Lung microvascular endothelial cell (primary cell): ENCODE measurements around the gene UBE4B. TPM values are rescaled to one million over a fixed set of nuclear protein-coding genes. Genes with fewer than 3 reads are reported as not detected.

Experiments
- DNase-seq, 2 donors: peaks; one replicate each; pipeline versions ENCODE4 v3.0.0 to v3.0.0-alpha.2; 2010; ENCODE audit warnings: low read depth in 2 of 2
- total RNA-seq: library from RNA; depleted of rRNA; stranded (reverse); fragments of >200 nt; gene quantifications from 2 replicates; pipeline ENCODE4 v1.2.1, GENCODE V29; 2014

The UBE4B gene
- total RNA-seq, 1 donor from 2014 or later, result 12.7 TPM

DNA sequence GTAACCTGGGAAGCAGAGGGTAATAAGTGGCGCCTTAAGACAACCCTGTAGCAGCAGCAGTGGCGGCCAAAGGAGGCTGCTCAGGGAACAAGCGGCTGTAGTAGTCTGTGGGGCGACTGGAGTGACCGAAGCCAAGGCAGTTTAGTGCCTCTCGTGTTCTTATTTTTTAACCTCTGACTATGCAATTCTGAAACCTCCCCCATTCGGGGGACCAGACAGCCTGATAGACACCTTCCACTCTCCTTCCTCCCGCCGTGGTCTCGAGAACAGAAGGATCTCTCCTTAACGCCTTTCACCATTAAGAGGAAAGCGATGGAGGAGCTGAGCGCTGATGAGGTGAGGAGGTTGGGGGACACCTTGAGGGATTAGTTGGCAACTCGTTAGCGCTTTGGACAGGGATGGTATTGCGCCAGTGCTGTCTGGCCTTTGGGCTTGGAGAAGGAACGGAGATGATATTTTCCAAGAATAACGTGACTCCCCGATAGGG is 644 bp downstream of the UBE4B start:
- DNase-seq, result peak; percentile 51 to 61

DNA sequence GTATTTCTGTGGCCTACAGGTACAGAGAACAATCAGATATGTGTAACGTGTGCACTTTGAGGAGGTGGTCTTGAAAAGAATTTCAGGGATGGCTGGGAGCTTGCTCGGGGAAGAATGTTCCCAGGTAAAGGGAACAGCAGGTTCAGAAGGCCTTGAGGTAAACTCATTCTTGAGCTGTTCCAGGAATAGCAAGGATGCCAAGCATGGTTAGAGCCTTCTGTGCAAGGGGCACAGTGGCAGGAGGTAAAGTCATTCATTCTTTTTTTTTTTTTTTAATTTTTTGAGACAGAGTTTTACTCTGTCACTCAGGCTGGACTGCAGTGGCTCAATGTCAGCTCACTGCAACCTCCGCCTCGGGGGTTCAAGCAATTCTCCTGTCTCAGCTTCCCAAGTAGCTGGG is 10.0 kb downstream of the UBE4B start:
- DNase-seq, result no peak

- DNase-seq, result peak in 1 of 2 donors; percentile 6
These were observed 13.0 kb downstream of the UBE4B start for GRCh38 chr1:10045480-10046355.

DNA sequence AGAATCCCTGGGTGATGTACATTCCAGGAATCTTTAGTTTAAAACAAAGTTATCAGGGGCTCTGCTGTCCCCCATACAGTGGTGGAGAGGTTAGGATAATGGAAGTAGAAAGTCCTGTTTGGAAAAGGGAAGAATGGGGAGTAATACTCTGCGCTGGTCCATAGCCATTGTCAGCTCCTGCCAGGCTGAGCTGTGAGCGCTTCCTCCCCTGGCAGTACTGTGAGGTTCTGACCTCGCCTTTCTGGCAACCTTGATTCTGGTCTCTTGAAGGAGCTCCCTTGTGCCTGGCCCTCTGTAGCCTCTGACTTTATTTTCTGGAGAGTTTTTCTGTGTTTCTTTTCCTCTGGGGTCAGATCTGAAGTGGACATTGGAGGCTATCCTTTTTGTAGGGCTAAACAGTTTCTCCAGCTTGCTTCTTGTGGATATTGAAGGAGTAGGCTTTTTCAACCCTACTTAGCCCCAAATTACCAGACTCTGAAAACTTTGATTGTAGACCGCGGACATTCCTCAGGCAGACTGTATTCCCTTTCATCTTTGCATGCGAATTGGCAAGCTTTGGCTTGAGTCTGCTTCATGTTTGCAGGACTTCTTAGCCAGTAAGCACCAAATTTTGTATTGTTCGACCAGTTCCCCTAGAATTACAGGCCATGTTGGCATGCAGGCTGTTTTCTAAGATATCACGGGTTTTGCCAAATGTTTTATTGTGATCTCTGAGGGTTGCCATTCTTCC is 13.8 kb downstream of the UBE4B start:
- DNase-seq, result peak in 1 of 2 donors; percentile 10

DNA sequence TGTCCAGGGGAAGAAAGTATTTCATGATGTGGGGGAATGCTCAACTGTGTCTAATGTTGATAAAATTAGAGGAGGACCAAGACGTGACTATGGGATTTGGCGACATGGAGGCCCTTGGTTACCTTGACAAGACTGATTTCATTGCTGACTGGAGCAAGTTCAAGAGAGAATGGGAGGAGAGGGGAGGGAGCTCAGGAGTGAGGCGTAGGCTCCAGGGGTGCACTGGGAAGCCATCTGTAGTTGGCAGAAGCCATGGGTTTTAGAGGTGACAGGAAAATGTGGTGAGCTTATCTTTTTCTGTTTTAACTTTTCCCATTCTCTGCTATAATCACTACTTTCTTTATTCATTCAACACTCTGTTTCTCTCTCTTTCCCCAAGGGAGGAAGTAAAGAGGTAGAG is 15.8 kb downstream of the UBE4B start:
- DNase-seq, result no peak

GRCh38 chr1:10050611-10051010 is 17.9 kb downstream of the UBE4B start:
- DNase-seq, result no peak

DNA sequence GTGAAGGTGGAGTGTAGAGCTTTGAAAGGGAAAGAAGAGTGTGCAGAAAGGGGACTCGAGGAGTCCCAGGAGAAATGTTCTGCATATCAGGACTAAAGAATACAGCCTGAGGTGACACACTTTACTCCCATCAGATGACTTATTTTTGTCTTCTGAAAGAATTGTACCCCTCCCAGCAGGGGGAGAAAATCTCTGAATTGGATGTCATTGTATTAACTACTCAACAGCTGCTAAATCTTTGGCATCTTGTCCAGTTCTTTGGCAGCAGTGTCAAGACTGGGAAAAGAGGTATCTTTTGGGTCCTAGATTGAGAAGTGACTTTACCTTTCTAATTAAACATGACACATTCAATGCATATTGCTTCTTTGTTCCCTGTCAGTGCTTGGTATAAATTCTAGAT is 18.9 kb downstream of the UBE4B start:
- DNase-seq, result no peak

- no peak for DNase-seq
These were observed 19.6 kb downstream of the UBE4B start for GRCh38 chr1:10052347-10052746.

GRCh38 chr1:10054465-10054864 is 21.7 kb downstream of the UBE4B start:
- DNase-seq, result no peak

GRCh38 chr1:10056599-10056987 is 23.8 kb downstream of the UBE4B start:
- no peak for DNase-seq

GRCh38 chr1:10057343-10057742 is 24.6 kb downstream of the UBE4B start:
- DNase-seq, result no peak

DNA sequence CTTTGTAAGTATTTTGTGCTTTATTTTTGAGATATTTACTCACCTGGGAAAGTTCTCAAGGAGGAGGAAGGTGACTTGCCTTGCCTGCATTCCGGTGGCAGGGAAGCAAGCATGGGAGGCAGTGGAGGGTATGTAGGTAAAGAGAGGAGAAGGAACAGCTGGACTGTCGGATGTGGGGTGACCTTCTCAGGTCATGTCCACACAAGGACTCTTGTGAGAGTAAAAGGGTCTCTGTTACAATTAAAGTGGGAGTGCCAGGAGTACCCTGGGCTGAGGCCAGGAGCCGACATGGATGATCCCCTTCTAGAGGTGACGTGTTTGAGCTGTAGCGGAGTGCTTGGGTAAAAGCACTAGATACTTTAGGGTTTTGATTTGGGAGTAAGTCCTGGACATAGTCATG is 25.0 kb downstream of the UBE4B start:
- DNase-seq, result no peak

DNA sequence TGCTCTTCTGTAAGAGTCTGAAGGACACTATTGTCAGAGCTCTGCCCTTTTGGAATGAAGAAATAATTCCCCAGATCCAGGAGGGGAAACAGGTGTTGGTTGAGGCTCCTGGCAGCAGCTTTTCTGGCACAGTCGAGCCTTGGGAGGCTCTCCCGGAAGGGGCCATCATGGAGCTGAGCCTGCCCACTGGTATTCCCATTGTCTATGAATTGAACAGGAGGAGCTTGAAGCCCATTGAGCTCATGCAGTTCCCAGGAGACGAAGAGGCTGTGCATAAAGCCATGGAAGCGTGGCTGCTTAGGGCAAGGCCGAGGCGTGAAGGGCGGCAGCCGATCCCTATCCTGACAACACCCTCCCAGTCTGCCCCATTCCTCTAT is 26.6 kb downstream of the UBE4B start:
- DNase-seq, result no peak

GRCh38 chr1:10060311-10061100 is 27.7 kb downstream of the UBE4B start:
- DNase-seq, result peak; percentile 53 to 58

DNA sequence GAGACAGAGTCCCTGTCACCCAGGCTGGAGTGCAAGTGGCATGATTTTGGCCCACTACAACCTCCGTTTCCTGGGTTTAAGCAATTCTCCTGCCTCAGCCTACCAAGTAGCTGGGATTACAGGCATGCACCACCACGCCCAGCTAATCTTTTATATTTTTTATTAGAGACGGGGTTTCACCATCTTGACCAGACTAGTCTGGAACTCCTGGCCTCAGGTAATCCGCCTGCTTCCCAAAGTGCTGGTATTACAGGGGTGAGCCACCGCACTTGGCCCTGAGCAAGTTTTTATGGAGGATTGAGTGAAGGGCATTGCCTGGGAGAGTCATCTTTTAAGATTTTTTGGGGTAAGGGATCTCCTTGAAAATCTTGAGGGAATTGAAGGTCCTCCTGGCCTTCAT is 28.5 kb downstream of the UBE4B start:
- DNase-seq, result no peak

DNA sequence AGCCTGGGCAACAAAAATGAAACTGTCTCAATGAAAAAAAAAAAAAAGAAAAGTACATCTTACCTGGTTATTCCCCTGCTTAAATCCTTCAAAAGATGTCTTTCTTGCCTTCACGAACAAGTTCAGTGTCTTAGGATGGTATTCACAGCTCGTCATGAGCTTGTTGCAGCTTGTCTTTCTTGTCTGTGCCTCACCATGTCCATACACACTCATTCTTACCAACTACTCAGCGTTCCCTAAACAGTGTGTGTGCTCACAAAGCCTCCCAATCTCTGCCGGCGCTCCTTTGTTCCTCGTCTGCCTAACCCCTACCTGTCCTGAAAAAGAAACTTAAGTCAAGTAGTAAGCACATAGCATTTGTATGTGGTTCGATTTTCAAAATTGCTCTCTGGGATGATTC is 31.1 kb downstream of the UBE4B start:
- DNase-seq, result no peak

GRCh38 chr1:10064416-10065343 is 31.9 kb downstream of the UBE4B start:
- DNase-seq, result peak; percentile 39 to 82

DNA sequence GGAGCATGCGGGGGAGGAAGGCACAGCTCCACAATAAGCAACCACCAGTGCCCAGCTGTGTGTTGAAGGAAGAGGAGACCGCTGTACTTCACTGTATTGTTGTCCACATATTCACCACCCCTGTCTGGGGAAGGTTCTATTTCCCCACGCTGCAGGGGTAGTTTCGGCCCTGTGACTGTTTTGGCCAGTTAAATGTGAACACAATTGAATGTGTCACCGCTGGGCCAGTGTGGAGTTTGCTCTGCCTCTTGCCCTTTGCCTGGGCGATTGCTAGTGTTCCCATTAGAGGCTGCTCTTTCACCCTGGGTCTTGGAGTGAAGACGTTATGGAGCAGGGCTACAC is 32.6 kb downstream of the UBE4B start:
- DNase-seq, result peak in 1 of 2 donors; percentile 70

- no peak for DNase-seq
These were observed 33.0 kb downstream of the UBE4B start for GRCh38 chr1:10065760-10066159.

- no peak for DNase-seq
These were observed 36.0 kb downstream of the UBE4B start for GRCh38 chr1:10068605-10069294.
